Measurements from ENCODE around the gene VENTX. TPM values are rescaled to one million over a fixed set of nuclear protein-coding genes. Genes with fewer than 3 reads are reported as not detected.

The VENTX gene
- total RNA-seq, 4 donors from 2014 or later, result 0.21 to 1.3 (median 0.51) TPM; not detected in 1

DNA sequence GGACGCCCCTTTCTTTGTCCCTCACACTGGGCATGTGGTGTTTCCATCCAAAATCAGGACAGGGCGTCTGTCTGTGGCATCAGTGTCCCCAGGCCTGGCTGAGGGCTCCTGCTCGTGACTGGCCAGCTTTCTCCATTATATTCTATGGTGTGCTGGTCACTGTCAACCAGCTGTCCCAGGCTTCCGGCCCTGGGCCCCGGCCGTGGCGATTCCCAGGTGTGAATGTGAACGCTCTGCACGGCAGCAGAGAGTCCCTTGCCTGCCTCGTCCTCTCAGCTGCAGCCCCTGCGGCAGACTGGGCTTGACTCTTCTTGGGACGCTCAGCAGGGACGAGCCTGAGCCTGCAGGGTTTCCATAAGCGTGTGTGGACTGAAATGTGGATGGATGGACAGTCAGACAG, 13.6 kb upstream of the VENTX start:
- H3K36me3 ChIP-seq, result no peaks in the 10 kb centered on the region
- H3K9me3 ChIP-seq, result no peaks in the 10 kb centered on the region
- peaks cover 0 to 3% of the 10 kb centered on the region in 2 donors for H3K27me3 ChIP-seq
- no peak overlapping the region for H3K27ac ChIP-seq
- DNase-seq, result no peak
- intact Hi-C loops (cut with DNase I; ENCODE audit: low total_unique reads), result no loop called here
- H3K4me3 ChIP-seq, result no peak overlapping the region
- TF ChIP-seq, protein P1, sequence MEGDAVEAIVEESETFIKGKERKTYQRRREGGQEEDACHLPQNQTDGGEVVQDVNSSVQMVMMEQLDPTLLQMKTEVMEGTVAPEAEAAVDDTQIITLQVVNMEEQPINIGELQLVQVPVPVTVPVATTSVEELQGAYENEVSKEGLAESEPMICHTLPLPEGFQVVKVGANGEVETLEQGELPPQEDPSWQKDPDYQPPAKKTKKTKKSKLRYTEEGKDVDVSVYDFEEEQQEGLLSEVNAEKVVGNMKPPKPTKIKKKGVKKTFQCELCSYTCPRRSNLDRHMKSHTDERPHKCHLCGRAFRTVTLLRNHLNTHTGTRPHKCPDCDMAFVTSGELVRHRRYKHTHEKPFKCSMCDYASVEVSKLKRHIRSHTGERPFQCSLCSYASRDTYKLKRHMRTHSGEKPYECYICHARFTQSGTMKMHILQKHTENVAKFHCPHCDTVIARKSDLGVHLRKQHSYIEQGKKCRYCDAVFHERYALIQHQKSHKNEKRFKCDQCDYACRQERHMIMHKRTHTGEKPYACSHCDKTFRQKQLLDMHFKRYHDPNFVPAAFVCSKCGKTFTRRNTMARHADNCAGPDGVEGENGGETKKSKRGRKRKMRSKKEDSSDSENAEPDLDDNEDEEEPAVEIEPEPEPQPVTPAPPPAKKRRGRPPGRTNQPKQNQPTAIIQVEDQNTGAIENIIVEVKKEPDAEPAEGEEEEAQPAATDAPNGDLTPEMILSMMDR (IDR thresholded peaks at IDR 0.05), result no peak
- no peak for TF ChIP-seq POLR2A (IDR thresholded peaks at IDR 0.05)
- H3K4me1 ChIP-seq, result no peaks in the 10 kb centered on the region

DNA sequence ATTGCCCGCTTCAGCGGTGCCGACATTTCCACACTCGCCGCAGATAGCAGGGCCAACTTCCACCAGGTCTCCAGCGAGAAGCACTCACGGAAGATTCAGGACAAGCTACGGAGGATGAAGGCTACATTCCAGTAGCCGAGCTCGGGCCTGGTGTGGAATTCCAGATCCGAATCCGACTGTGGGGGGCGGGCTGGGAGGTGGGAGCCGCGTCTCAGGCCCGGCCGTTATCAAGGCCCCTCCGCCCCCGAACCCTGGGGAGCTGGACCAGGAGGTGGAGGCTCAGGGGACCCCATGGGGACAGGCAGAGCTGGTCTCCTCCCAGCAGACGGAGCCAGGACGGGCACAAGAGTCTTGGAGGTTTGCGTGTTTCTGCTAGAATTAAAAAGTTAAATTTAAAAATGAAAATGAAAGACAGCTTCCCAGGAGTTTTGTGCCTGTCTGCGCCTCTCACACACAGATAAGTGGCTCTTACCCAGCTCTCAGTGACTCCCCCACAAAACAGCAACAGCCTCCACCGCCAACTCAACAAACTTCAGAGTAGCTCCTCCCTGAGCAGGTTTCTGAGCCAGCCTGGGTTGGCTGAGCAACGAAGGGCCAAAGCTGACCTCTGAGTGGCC, 12.8 kb upstream of the VENTX start:
- DNase-seq, result peak; percentile 57 to 62
- peaks cover 3 to 11% of the 10 kb centered on the region in 2 donors for H3K27me3 ChIP-seq
- no peaks in the 10 kb centered on the region for H3K36me3 ChIP-seq
- TF ChIP-seq, protein P1 (IDR thresholded peaks at IDR 0.05), result no peak
- TF ChIP-seq POLR2A (IDR thresholded peaks at IDR 0.05), result no peak
- peaks cover 0 to 5% of the 10 kb centered on the region in 2 donors for H3K4me1 ChIP-seq
- peak overlapping the region; percentile 63 for H3K27ac ChIP-seq
- H3K9me3 ChIP-seq, result no peaks in the 10 kb centered on the region
- H3K4me3 ChIP-seq, result peak overlapping the region; percentile 28 to 39
- intact Hi-C loops (cut with DNase I; ENCODE audit: low total_unique reads), result no loop called here

DNA sequence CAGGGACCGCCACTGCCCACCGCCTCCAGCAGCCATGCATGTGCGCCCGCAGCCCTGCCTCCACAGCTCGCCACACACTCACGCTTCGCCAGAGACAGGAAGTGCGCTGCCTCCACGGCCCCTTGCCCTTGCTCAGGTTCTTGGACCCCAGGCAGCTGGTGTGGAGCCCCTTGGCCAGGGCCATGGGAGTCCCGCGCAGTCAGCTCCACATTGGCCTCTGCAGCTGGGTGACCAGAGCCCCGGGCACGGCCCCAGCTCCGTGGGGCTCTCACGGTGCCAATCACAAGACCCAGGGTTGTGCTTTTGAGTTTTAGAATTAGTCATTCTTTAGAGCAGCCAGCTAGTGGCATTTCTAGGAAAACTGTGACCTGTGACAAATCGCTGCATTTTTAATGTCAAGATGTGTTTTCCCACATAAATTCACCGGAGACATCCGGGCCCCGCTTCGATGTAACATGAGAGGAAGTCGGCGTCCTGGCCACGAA, 11.9 kb upstream of the VENTX start:
- no peak overlapping the region for H3K27ac ChIP-seq
- peaks cover 5 to 11% of the 10 kb centered on the region in 2 donors for H3K27me3 ChIP-seq
- DNase-seq, result no peak

DNA sequence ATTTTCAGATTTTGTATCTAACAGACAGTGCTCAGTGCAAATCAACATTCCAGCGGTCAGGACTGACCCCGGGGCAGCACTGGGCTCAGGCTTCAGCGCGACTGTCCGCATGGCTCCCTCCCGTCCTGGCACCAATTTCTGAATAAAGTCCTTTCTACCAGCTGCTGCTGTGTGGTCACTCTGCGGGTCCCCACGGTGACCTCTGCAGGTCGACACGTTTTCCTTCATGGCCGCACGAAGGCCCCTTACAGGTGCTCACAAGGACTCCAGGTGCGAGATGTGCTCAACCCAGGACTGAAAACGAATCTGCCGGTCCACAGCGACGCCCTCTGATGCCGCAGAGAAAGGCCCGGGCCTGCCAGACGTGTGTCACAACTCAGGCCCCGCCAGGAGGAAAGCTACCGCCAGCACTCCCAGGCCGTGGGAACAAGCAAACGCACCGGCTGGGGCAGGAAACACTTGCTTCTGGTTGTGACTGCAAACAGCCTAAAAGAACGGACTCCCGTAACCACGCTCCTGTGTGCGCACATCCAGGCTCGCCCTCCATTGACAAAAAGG, 11.3 kb upstream of the VENTX start:
- peaks cover 5 to 14% of the 10 kb centered on the region in 2 donors for H3K27me3 ChIP-seq
- no peaks in the 10 kb centered on the region for H3K36me3 ChIP-seq
- no peak for TF ChIP-seq POLR2A (IDR thresholded peaks at IDR 0.05)
- TF ChIP-seq, protein P1 (IDR thresholded peaks at IDR 0.05), result no peak
- intact Hi-C loops (cut with DNase I; ENCODE audit: low total_unique reads), result no loop called here
- no peaks in the 10 kb centered on the region for H3K9me3 ChIP-seq
- peaks cover 0 to 14% of the 10 kb centered on the region in 2 donors for H3K4me1 ChIP-seq
- no peak for DNase-seq
- no peak overlapping the region for H3K4me3 ChIP-seq
- no peak overlapping the region for H3K27ac ChIP-seq

More for the DNA sequence above, 11.9 kb upstream of the VENTX start:
- no peaks in the 10 kb centered on the region for H3K9me3 ChIP-seq
- TF ChIP-seq, protein P1 (IDR thresholded peaks at IDR 0.05), result no peak
- no peak for TF ChIP-seq POLR2A (IDR thresholded peaks at IDR 0.05)
- intact Hi-C loops (cut with DNase I; ENCODE audit: low total_unique reads), result no loop called here
- no peaks in the 10 kb centered on the region for H3K36me3 ChIP-seq
- peaks cover 0 to 14% of the 10 kb centered on the region in 2 donors for H3K4me1 ChIP-seq
- H3K4me3 ChIP-seq, result no peak overlapping the region

DNA sequence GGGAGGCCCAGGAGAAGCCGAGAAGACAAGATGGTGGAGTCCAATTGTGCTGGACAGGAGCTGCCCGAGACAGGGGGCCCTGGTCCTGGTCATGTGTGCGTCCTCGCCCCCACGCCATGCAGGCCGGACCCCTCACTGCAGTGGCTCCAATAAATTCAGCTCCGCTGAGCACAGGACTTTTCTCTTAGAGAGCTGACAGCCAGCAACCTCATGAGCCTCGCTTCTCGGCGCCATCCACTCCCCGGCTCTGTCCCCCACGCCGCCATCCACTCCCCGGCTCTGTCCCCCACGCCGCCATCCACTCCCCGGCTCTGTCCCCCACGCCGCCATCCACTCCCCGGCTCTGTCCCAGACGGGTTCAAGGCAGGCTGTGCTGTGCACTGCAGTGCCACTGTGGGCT, 10.4 kb upstream of the VENTX start:
- H3K36me3 ChIP-seq, result no peaks in the 10 kb centered on the region
- TF ChIP-seq POLR2A (IDR thresholded peaks at IDR 0.05), result no peak
- TF ChIP-seq, protein P1 (IDR thresholded peaks at IDR 0.05), result no peak
- H3K27me3 ChIP-seq, result peaks cover 5 to 16% of the 10 kb centered on the region in 2 donors
- no peak overlapping the region for H3K4me3 ChIP-seq
- peaks cover 0 to 14% of the 10 kb centered on the region in 2 donors for H3K4me1 ChIP-seq
- no peaks in the 10 kb centered on the region for H3K9me3 ChIP-seq
- intact Hi-C loops (cut with DNase I; ENCODE audit: low total_unique reads), result no loop called here
- DNase-seq, result no peak
- H3K27ac ChIP-seq, result no peak overlapping the region
